ENCODE data around the gene B4GALT3.

DNA sequence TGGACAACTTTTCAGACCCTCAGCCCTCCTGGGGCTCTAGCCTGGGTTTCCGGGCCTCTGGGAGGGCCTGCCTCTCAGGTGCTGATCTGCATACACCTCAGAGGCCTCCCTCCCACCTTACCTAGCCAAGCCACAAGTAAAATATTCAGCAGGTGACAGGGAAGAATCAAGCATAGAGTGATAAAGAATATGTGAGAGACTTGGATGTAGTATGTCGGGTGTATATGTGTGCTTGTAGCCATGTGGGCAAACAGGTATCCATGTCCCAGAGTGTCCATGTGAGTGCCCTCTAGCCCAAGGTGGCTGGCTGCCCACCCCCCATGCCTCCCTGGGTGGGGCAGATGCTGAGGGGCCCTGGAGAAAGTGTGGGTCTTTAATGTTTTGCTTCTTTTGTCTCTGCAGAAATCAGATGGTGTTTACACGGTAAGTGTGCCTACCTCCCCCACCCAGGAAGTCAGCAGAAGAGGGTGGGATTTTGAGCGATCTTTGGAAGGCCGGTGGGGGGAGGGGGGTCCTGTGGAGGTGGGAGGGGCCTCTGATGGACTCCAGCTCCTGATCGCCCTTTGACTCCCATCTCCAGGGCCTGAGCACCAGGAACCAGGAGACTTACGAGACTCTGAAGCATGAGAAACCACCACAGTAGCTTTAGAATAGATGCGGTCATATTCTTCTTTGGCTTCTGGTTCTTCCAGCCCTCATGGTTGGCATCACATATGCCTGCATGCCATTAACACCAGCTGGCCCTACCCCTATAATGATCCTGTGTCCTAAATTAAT is 41.2 kb upstream of the B4GALT3 start:
- TF ChIP-seq CHD1 (IDR thresholded peaks at IDR 0.05; ENCODE audit: low read depth, low read length) = no peak
- no peak for TF ChIP-seq EP300 (IDR thresholded peaks at IDR 0.05; ENCODE audit: borderline replicate concordance in 1 of 2, low read depth in 2 of 2, low read length in 2 of 2)
- TF ChIP-seq, protein P1, sequence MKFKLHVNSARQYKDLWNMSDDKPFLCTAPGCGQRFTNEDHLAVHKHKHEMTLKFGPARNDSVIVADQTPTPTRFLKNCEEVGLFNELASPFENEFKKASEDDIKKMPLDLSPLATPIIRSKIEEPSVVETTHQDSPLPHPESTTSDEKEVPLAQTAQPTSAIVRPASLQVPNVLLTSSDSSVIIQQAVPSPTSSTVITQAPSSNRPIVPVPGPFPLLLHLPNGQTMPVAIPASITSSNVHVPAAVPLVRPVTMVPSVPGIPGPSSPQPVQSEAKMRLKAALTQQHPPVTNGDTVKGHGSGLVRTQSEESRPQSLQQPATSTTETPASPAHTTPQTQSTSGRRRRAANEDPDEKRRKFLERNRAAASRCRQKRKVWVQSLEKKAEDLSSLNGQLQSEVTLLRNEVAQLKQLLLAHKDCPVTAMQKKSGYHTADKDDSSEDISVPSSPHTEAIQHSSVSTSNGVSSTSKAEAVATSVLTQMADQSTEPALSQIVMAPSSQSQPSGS (IDR thresholded peaks at IDR 0.05; ENCODE audit: low read length) = no peak
- TF ChIP-seq, protein P2, sequence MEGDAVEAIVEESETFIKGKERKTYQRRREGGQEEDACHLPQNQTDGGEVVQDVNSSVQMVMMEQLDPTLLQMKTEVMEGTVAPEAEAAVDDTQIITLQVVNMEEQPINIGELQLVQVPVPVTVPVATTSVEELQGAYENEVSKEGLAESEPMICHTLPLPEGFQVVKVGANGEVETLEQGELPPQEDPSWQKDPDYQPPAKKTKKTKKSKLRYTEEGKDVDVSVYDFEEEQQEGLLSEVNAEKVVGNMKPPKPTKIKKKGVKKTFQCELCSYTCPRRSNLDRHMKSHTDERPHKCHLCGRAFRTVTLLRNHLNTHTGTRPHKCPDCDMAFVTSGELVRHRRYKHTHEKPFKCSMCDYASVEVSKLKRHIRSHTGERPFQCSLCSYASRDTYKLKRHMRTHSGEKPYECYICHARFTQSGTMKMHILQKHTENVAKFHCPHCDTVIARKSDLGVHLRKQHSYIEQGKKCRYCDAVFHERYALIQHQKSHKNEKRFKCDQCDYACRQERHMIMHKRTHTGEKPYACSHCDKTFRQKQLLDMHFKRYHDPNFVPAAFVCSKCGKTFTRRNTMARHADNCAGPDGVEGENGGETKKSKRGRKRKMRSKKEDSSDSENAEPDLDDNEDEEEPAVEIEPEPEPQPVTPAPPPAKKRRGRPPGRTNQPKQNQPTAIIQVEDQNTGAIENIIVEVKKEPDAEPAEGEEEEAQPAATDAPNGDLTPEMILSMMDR (IDR thresholded peaks at IDR 0.05; ENCODE audit: control extremely low read depth in 1 of 3, insufficient read depth in 1 of 3, low read depth in 1 of 3, low read length in 3 of 3) = no peak
- TF ChIP-seq POLR2A (IDR thresholded peaks at IDR 0.05; ENCODE audit: control extremely low read depth in 1 of 2, low read depth in 2 of 2, low read length in 2 of 2) = no peak
- no peak for TF ChIP-seq ASH2L (IDR thresholded peaks at IDR 0.05; ENCODE audit: low read length)
- TF ChIP-seq TAF1 (IDR thresholded peaks at IDR 0.05; ENCODE audit: low read depth, low read length) = no peak
- TF ChIP-seq POLR2AphosphoS5 (IDR thresholded peaks at IDR 0.05; ENCODE audit: low read depth, low read length) = no peak
- TF ChIP-seq, protein P3, sequence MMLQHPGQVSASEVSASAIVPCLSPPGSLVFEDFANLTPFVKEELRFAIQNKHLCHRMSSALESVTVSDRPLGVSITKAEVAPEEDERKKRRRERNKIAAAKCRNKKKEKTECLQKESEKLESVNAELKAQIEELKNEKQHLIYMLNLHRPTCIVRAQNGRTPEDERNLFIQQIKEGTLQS (IDR thresholded peaks at IDR 0.05; ENCODE audit: insufficient read depth, low read depth, low read length) = no peak
- TF ChIP-seq TBP (IDR thresholded peaks at IDR 0.05; ENCODE audit: low read depth, low read length) = no peak
- TF ChIP-seq, protein P4, sequence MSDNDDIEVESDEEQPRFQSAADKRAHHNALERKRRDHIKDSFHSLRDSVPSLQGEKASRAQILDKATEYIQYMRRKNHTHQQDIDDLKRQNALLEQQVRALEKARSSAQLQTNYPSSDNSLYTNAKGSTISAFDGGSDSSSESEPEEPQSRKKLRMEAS (IDR thresholded peaks at IDR 0.05) = no peak

Data from H1 (cell line).